GM18909 (cell line): ENCODE results near the gene PTPRO.
A peak's percentile ranks its signal among the peaks of the same experiment; 100 is the strongest.

Experiments used
- ATAC-seq: cut with Tn5 transposase; IDR thresholded peaks from one replicate; pipeline ENCODE4 v1.9.1; 2021; ENCODE audit warnings: mild to moderate bottlenecking; ENCODE audit not compliant: unreplicated experiment, poor library complexity

Gene PTPRO

DNA sequence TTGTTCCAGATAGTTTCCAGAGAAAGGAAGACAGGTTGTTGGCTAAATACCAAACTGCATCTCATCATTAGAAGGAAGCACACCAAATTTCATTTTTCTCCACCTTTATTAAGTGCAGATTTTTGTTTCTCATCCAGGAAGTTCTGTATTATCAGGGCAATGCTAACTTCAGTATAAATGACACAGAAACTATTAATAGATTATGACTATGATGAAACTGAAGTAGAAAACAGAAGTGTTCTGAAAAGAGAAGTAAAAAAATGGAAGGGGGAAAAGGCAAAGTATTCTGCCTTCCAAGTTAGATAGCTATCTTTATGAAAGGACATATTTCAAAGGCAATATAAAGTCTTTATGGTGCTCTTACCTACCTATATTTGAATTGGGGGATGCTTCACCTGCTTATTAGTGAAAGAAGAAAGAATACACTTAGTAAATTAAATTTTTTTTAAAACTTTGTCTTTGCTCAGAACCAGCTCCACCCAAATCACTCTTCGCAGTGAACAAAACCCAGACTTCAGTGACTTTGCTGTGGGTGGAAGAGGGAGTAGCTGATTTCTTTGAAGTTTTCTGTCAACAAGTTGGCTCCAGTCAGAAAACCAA, 223.9 kb downstream of the PTPRO start:
- peak; percentile 73 for ATAC-seq

DNA sequence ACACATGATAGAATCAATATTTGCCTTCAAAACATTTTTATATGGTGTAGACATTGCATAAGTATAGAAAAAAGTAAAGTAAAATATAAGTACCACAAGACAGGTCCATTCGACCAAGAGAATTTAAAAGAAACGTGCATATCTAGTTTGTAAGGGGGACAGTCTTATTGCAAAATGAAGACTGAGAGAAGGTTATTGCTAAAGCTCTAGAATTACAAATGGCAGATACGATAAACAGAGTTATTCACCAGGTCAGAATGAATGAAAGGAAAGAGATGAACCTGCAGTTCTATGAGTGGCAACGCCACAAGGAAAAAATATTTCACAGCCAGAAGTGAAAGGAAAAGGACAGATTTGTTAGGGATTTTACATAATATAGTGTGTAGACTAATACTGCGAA, 224.8 kb downstream of the PTPRO start:
- ATAC-seq = no peak

DNA sequence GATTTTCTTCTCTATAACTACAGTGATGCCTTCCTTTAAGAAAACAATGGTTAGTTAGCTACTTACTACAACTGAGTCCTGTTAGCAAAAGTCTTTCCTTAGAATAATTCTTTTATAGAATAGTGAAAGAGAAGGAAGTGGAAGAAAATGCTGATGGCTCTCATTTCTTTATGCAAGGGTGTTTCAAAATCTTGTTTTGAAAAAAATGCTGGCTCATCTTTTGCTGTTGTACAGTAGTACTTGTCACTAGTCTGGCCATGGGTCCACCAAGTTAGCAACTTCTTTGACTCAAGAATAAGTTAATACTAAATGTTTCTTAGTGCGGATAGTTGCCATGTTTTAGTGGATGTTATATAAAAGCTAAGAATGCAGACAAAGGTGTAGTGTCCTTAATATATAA, 225.4 kb downstream of the PTPRO start:
- ATAC-seq = no peak

DNA sequence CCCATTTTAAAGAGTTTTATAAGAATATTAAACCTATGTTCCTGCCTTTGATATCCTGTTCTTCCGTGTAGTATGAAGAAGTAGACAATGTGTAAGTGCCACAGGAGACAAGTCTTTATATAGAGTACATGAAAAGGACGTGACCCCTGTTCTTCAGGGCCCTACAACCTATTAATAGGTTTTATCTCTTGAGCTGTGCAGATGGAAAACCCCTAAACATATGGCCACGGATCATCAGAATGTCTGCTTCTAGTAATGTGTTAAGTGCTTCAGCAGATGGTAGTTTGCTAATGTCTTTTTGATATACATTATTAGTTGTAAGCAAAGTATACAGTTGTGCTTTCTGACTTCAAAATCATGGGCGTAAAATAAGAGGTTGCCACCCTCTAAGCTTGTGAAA, 228.5 kb downstream of the PTPRO start:
- ATAC-seq = no peak

DNA sequence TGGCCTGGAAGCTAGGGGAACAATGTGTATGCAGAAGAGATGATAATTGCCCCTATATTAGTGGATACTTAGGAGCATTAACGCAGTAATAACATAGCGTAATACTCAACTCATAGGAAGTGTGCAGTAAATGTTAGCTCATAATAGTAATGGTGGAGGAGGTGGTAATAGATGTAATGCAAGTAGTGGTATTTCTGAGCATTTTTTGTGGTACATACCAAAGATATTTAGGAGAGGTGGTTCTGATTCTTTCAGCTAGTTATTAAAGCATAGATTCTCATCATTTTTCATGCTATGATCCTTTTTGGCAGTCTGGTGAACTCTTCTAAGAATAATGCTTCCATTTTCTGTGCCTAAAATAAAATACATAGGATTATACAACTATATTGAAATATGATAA, 233.1 kb downstream of the PTPRO start:
- ATAC-seq = no peak

DNA sequence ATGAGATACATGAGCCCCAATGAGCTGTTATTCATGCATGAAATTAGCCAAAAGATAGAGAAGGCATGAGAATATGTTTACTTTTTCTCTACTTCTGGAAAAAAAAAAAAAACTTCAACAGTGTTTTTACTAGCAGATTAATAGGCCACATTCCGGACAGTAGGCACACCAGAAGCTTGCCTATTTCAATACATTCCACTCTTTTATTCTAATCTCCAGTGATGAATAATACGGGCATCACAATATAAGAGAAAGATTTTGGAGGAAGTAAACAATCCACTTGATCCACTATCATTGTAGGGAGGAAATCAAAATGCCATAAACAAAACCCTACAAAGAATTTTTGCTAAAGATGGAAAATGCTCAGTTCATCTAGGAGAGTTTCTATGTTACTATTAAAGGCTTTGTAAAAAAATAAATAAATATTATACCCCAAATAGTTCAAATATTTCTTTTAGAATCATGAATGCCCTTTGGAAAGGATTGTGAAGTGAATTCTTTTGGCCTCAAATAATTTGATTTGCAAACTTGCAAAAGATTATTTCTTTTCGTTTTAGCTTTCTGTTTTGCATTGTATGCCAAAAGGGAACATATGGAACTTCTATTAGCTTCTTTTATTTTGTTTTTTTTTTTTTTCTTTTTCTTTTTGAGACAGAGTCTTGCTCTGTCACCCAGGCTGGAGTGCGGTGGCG, 234.2 kb downstream of the PTPRO start:
- no peak for ATAC-seq

DNA sequence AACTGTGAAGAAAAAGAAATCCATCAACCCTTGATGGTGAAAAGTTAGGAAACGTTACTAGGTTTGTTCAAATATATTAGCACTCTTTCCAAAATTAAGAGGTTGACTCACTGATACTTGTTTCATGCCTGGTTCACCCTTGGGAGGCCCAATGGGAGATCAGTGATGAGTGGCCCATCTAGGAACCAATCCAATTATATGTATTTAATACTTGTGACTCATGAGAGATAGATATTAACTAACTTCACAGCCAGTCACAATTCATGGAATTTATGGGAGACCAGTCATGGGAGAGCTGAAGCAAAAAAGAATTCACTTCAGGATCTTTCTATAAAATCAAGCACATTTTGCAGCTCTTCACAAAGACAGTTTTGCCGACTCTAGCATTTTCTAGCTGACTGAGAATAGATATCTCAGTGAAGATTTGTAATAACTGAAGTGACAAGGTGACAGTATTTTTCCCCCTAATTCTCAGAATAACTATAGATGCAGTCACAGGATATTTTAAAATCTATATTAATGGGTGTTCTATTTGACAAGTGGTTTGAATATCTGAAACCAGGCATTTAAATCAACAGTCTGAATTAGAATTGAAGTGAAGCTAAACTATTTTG, 236.7 kb downstream of the PTPRO start:
- ATAC-seq = no peak

DNA sequence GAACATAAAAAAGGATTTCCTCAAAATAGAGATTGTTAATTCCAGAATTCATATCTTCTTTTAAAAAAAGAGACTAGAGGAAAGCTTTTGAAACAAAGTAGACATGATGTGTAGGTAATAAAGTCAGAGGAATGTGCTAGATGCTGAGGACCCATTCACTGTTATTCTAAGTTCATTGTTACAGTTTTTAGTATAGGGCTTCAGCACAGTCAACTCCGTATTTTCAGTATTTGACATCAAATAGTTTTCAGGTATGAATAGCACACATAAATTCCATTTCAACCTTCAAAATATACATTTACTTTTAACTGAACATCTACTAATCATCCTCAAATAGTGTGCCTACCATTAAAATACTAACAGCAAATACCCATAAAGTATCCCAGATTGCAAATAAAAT, 239.1 kb downstream of the PTPRO start:
- no peak for ATAC-seq

DNA sequence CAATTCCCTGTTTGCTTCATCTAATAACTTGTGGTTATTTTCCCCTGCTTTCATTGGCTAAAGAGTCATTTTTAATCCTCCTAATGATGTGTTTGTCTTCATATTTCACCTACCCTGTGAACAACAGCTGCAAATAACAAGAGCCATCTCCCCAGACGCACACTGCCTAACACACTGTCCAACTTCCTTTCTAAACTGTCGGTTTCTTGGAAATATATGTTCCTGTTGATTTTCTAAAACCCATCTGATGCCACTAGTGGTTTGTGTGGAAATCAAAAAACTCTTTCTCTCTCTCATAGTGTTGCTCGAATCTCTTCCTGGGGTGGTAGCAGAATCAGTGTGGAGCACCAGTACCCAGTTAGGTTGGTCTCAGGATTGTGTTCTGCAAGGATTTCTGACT, 240.0 kb downstream of the PTPRO start:
- no peak for ATAC-seq

DNA sequence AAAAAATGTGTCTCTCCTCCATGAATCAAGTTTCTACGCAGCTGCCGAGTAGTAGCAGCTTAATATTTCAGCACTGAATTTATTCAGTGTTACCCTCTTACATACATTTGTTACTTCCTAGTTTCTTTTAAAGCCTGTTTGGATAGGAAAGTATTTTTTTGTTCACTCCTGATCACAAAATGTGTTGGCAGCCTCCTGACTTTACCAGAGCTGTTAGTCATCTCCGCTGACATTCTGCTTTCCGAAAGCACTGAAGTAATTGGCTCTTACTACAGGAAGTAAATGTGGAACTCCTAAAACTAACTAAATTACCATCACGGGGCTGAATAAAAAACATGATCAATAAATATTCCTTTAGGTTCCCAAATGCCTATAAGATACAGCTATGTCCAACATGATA, 241.4 kb downstream of the PTPRO start:
- peak; percentile 64 for ATAC-seq

DNA sequence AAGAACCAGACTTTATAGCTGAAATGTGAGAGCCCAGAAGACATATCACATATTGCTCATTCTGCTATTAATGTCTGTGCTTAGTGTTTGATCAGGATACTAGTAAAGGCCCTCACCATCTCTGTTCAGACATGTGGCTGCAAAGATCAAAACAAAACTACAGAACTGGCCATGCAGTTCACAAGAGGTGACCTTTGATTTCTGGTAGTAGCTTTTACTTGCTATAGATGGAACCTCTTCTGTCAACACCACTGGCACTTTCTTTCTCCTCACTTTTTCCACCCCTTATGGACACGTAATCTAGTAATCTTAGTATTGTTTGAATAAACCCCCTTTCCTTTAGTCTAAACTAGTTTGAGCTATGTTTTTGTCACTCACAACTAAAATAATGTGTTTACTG, 252.0 kb downstream of the PTPRO start:
- ATAC-seq = no peak

DNA sequence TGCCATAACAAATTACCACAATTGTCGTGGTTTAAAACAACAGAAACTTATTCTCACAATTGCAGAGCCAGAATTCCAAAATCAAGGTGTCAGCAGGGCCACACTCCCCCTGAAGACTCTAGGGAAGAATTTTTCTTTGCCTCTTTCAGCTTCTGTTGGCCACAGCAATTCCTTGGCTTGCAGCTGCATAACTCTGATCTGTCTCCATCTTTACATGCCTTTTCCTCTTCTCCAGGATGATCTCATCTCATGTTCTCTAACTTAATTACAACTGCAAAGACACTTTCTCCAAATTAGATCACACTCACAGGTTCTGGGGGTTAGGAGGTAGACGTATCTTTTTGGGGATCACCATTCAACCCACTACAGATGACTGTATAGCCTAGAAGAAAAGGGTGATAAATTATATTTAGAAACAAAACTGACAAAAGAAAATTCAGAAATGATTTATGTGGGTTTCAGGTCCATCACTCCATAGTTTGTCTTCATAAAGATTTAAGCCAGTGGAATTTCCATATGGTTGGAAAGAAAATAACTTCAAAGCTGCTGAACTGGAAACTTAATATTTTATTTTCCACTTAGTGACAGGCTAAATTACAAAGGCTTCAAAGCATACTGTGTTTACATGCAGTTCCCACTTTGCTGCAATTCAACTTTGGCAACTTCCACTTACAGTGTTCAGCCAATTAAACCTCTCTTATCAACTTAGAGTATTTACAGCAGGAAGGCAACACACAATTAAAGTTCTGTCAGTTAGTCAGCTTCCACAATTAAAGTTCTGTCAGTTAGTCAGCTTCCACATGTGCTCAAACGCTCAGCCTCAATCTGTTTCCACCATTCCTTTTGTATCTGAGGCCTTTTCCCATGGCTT, 253.6 kb downstream of the PTPRO start:
- no peak for ATAC-seq

DNA sequence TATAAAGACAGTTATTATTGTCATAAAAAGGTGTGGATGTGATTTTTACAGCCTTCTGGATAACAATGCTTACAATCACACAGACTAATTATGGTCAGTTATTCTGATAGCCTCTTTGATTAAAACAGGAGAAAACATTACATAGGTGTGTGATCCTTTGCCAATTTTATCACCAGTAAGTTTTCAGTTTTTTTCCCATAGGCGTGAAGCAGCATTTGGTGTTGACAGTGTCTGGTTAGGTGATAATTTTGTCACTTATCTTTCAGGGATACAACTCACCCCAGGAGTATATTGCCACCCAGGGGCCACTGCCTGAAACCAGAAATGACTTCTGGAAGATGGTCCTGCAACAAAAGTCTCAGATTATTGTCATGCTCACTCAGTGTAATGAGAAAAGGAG, 258.1 kb downstream of the PTPRO start:
- no peak for ATAC-seq

DNA sequence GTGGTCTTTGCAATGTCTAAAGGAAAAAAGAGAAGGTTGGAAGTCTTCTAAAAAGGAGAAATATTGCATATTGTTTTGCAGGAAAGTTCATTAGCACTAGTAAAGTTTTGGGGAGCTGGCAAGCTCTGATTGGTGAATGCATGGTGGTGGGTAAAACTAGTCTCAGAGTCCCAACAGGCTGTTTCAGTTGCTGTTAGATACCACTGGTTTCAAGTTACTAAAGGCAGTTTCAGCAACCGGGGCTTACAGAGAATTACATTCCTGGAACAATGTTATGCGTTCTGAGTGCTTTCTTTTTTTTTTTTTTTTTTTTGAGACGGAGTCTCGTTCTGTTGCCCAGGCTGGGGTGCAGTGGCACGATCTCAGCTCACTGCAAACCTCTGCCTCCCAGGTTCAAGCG, 258.7 kb downstream of the PTPRO start:
- ATAC-seq = no peak

DNA sequence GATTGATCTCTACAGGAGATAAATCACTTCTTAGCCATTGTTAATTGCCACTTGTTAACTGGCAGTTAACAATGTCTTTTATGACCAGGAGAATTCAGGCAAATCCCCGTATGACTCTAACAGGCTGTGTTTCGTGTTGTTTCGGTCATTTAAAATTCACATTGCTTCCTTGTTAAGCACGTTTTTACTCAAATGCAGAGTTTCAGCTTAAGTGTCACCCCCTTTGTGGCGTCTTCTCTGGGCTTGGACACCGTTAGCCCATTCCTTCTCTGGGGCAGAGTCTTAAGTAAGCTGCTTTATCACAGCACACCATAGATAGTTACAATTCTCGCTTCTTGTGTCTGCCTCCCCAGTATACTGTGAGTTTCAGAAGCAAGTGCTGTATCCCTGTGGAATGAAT, 261.5 kb downstream of the PTPRO start:
- no peak for ATAC-seq

DNA sequence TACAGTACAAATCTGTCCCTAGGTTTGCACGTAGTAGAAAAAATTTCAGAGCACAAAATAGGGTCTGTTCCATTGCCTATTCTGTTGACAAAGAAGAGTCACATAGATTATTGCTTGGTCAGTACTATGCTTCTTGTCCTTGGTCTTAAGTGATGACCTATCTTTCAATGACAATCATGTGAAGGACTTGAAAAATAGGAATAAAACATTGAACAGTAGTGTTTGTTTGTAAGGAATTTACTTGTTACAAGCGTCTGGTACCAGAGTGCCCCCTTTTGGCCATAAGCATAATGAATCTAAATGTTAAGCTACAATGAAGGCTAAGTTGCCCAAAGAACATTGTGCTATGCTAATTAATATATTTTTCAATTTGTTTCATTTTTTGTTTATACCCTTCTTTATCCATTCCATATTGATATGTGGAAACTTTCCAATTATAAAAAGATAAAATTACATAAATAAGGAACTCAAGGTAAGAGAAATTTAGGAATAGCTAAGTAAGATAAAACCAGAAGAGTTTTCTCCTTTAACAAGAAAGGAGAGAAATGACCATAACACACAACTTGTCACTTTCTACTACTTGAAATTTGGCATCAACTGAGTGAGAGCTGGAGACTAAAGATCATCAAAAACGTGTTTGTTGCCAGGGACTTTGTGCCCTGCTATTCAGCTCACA, 262.2 kb downstream of the PTPRO start:
- ATAC-seq = no peak

DNA sequence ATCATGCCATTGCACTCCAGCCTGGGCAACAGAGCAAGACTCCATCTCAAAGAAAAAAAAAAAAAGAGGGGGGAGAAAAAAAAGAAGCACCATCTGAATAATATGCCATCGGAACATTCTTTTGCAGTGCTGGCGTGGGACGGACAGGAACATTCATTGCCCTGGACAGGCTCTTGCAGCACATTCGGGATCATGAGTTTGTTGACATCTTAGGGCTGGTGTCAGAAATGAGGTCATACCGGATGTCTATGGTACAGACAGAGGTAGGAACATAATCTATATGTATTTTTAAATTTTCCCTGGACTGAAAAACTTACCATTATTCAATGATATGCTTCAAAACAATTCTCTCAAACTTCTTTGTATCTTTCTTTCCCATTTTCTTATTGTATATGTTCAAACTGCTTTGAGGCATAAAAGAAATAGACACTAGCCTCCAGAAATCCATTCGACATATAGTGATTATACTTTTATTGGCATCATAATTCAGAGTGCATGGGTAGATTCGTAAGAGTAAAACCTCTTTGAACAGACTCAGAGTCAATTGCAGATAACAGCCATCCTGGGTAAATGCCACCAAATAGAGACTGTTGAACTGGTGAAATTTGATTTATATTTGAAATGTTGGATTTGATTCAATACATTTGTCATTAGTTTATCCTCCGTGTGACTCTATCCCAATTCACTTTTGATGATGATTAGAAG, 267.2 kb downstream of the PTPRO start:
- no peak for ATAC-seq

DNA sequence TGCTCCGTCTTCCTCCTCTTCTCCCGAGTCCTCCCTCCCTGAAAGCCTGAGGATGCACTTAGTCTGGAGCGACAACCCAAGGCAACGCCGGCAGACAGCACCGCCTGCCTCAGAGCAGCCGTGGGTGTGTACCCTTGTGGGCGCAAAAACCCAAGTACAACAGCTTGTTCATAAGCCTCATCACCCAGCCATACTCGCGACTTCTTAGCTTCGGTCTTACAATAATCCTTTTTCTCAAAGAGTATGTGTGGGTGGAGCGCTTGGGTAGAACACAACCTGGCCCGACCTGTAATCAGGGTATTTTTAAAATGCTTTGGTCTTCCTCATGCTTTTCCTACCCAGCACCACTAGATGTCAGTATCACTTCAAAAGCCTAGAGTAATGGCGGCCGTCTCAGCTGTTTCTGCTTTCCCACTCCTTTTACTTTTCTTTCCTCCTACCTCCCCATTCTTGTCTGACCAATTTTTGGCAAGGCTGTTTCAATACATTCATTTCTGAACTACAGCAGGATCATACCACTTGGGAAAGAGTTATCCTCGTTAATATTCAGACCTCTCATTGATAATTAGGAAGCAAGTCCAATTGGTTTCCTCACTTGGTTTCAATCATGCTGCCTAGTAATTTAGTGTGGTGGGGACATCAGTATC, 268.0 kb downstream of the PTPRO start:
- ATAC-seq = peak; percentile 95

DNA sequence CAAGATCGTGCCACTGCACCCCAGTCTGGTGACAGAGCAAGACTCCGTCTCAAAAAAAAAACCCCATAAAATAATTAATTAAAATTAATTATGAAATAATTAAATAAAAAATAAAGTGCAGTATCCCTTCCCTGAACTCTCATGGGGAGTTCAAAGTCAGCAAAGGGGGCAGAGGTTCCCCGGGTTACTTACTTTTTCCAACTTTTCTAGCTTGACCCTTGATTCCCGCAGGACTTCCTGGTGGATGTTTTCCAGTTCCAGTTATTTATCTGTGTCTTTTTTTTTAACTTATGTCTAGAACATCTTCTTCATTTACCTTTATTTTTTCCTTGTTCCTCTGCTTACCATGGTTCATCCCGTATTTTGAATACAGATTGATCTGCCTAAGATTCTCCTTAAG, 269.5 kb downstream of the PTPRO start:
- ATAC-seq = no peak
